Chondrocyte (in vitro differentiated cells): Measurements from ENCODE around the gene CLEC16A. TPM values are rescaled to one million over a fixed set of nuclear protein-coding genes. Genes with fewer than 3 reads are reported as not detected.

ENCODE experiments used
- DNase-seq: peaks from one replicate; pipeline ENCODE4 v3.0.0; 2021; ENCODE audit warnings: mixed read lengths, low spot score
- H3K27ac Mint-ChIP-seq: one replicate; pipeline ENCODE4 v1.8.0; 2021; ENCODE audit warnings: mild to moderate bottlenecking, moderate library complexity, mixed read lengths; ENCODE audit not compliant: unreplicated experiment
- H3K27me3 Mint-ChIP-seq: 2 replicates; pipeline ENCODE4 v1.8.0; 2021; ENCODE audit warnings: low read depth, mixed read lengths
- H3K36me3 Mint-ChIP-seq: 2 replicates; pipeline ENCODE4 v1.8.0; 2021; ENCODE audit warnings: low read depth, mixed read lengths
- H3K4me1 Mint-ChIP-seq: 2 replicates; pipeline ENCODE4 v1.8.0; 2021; ENCODE audit warnings: low read depth, mild to moderate bottlenecking, mixed read lengths
- H3K4me3 Mint-ChIP-seq: one replicate; pipeline ENCODE4 v1.8.0; 2021; ENCODE audit warnings: mild to moderate bottlenecking, moderate library complexity, mixed read lengths; ENCODE audit not compliant: unreplicated experiment
- H3K9me3 Mint-ChIP-seq: 2 replicates; pipeline ENCODE4 v1.8.0; 2021; ENCODE audit warnings: low read depth, mixed read lengths
- total RNA-seq: library from RNA; stranded (reverse); gene quantifications from 3 replicates; pipeline ENCODE4 v1.2.1, GENCODE V29; 2021
- TF ChIP-seq, protein P1 (sequence below): fragments of 200-600 bp; sonication (generic); IDR thresholded peaks from 2 replicates; pipeline ENCODE4 v1.5.0; 2021; ENCODE audit warnings: antibody characterized with exemption, mild to moderate bottlenecking, moderate library complexity

CLEC16A gene
- total RNA-seq, 1 donor from 2014 or later, result 17.9 TPM

DNA sequence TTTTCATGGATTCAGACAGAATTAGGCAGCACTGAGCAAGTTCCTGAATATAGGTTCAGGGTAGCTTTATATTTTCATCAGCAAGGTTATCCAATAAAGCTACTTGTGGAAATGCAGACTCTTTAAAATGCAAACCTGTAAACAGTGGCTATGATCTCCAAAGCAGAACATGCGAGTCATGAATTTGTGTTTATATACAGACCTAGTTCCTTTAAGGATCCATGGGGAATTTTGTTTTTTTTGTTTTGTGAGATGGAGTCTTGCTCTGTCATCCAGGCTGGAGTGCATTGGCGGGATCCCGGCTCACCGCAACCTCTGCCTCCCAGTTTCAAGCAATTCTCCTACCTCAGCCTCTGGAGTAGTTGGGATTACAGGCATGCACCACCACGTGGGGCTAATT, 14.8 kb downstream of the CLEC16A start:
- TF ChIP-seq, protein P1, sequence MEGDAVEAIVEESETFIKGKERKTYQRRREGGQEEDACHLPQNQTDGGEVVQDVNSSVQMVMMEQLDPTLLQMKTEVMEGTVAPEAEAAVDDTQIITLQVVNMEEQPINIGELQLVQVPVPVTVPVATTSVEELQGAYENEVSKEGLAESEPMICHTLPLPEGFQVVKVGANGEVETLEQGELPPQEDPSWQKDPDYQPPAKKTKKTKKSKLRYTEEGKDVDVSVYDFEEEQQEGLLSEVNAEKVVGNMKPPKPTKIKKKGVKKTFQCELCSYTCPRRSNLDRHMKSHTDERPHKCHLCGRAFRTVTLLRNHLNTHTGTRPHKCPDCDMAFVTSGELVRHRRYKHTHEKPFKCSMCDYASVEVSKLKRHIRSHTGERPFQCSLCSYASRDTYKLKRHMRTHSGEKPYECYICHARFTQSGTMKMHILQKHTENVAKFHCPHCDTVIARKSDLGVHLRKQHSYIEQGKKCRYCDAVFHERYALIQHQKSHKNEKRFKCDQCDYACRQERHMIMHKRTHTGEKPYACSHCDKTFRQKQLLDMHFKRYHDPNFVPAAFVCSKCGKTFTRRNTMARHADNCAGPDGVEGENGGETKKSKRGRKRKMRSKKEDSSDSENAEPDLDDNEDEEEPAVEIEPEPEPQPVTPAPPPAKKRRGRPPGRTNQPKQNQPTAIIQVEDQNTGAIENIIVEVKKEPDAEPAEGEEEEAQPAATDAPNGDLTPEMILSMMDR, result no peak
- DNase-seq, result no peak
- no peaks in the 10 kb centered on the region for H3K9me3 Mint-ChIP-seq
- no peaks in the 10 kb centered on the region for H3K27me3 Mint-ChIP-seq
- H3K27ac Mint-ChIP-seq, result no peak overlapping the region
- peaks cover 19% of the 10 kb centered on the region for H3K4me1 Mint-ChIP-seq
- no peak overlapping the region for H3K4me3 Mint-ChIP-seq
- peaks cover 8% of the 10 kb centered on the region for H3K36me3 Mint-ChIP-seq

DNA sequence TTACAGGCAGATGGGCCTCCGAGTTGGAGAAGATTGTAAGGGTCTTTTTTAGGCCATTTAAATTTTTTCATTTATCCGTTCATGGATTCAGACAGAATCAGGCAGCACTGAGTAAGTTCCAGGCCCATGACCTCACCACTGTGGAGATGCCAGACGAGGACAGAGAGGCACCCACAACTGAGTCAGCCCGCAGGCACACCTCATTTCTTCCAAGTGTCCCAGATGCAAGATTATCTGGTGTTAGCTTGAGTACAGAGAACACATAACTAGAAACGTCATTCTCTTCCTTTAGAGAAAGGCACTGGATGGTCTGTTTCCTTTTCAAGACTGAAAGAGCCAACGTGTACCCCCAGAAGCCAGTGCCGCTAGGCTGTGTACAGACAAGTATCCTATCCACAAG, 16.9 kb downstream of the CLEC16A start:
- no peak for DNase-seq
- TF ChIP-seq, protein P1, result no peak
- H3K27ac Mint-ChIP-seq, result peak overlapping the region; percentile 18
- no peaks in the 10 kb centered on the region for H3K9me3 Mint-ChIP-seq
- H3K36me3 Mint-ChIP-seq, result peaks cover 8% of the 10 kb centered on the region
- H3K4me3 Mint-ChIP-seq, result no peak overlapping the region
- peaks cover 22% of the 10 kb centered on the region for H3K4me1 Mint-ChIP-seq
- H3K27me3 Mint-ChIP-seq, result no peaks in the 10 kb centered on the region

- peaks cover 16% of the 10 kb centered on the region for H3K4me1 Mint-ChIP-seq
- H3K4me3 Mint-ChIP-seq, result no peak overlapping the region
- no peaks in the 10 kb centered on the region for H3K9me3 Mint-ChIP-seq
Measured at GRCh38 chr16:10964039-10964890, 19.9 kb downstream of the CLEC16A start.

GRCh38 chr16:10964891-10965326, 20.5 kb downstream of the CLEC16A start:
- H3K36me3 Mint-ChIP-seq, result peaks cover 10% of the 10 kb centered on the region
- no peak for DNase-seq
- peaks cover 16% of the 10 kb centered on the region for H3K4me1 Mint-ChIP-seq
- TF ChIP-seq, protein P1, result no peak
- no peaks in the 10 kb centered on the region for H3K9me3 Mint-ChIP-seq
- H3K27me3 Mint-ChIP-seq, result no peaks in the 10 kb centered on the region
- no peak overlapping the region for H3K27ac Mint-ChIP-seq
- H3K4me3 Mint-ChIP-seq, result no peak overlapping the region

More at GRCh38 chr16:10964039-10964890, 19.9 kb downstream of the CLEC16A start:
- TF ChIP-seq, protein P1, result peak; percentile 98
- DNase-seq, result no peak
- peaks cover 10% of the 10 kb centered on the region for H3K36me3 Mint-ChIP-seq
- no peak overlapping the region for H3K27ac Mint-ChIP-seq
- no peaks in the 10 kb centered on the region for H3K27me3 Mint-ChIP-seq

DNA sequence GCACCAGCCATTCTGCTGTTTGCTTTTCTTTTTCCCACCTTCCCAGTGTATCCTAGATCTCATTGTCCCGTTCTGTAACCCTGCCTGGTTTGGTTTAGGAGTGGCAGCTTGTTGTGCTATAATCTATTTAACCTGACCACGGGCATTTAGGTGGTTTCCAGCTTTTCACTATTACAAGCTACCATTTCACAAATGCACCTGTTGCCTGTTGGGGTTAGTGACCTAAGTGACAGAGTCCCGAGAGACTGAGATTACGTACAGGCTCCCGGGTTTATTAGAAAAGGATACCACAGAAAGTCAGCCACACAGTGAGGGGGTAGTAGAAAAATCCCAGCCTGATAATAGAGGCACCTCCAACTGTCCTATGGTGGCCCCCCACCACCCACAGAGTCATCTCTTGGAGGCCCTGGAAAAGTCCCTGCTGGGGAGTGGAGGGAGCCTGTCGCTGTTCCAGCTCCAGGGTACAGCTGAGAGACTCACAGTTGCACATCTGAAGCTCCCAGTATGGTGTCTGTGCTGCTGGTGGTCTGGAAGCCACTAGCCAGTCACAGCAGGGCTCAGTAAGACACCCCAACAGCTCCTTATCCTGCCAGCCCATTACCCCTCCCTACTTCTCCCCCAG, 21.2 kb downstream of the CLEC16A start:
- peaks cover 16% of the 10 kb centered on the region for H3K4me1 Mint-ChIP-seq
- no peaks in the 10 kb centered on the region for H3K27me3 Mint-ChIP-seq
- no peaks in the 10 kb centered on the region for H3K9me3 Mint-ChIP-seq
- H3K27ac Mint-ChIP-seq, result no peak overlapping the region
- no peak for DNase-seq
- H3K4me3 Mint-ChIP-seq, result no peak overlapping the region
- H3K36me3 Mint-ChIP-seq, result peaks cover 14% of the 10 kb centered on the region
- TF ChIP-seq, protein P1, result no peak
